Stimulated activated CD8-positive, alpha-beta memory T cell treated with anti-CD3 and anti-CD28 coated beads, Interleukin-12 subunit alpha, Interleukin-12 subunit beta, amount 100 ng/mL, for 24 hours (primary cell): Measurements from ENCODE around the gene SPTBN1.
"Not testable (repeated sequence)": the region's sequence is repeated elsewhere in the genome, so short reads cannot be mapped to it uniquely, and the experiment has no call there.

Source experiments
- DNase-seq: peaks from one replicate; pipeline ENCODE4 v3.0.0-alpha.2; 2020; ENCODE audit errors: extremely low read depth

SPTBN1 gene

DNA sequence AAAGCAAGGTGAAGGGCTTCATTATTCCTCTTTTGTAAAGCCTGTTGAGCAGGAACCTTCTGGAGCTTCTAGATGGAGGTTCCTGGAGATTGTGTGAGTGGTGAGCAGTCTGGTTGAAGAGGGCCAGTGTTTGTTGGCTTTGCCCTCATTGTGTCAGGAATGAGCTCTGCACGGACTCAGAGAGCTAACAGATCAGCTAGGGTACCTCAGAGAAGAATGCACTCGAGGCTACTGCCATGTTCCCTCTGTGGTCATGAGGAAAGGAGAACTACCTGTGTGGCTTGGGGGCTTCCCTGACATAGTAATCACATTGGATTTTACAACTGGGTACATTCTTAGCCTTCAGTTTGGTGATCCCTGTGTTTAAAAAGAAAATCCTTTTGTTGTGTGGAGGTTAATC lies 46.6 kb downstream of the SPTBN1 start:
- no peak for DNase-seq

GRCh38 chr2:54503192-54503591 lies 47.1 kb downstream of the SPTBN1 start:
- DNase-seq = no peak

DNA sequence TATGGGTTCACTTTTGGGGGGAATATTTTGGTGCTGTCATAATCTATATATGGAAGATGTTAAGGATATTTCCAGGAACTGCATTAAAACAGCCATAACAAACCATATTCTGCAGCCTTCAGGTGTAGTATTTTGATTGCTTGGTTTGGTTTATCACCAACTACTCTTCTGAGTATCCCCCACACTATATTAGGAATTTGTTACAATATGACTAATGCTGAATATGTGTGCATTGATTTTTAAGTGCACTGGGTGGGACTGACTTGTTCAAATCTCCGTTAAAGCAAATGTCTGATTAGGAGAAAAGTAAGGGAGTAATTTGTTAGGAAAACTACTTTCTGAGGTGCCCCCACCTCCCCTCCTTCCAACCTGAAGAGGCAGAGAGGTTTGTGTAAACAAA lies 47.7 kb downstream of the SPTBN1 start:
- DNase-seq = no peak

DNA sequence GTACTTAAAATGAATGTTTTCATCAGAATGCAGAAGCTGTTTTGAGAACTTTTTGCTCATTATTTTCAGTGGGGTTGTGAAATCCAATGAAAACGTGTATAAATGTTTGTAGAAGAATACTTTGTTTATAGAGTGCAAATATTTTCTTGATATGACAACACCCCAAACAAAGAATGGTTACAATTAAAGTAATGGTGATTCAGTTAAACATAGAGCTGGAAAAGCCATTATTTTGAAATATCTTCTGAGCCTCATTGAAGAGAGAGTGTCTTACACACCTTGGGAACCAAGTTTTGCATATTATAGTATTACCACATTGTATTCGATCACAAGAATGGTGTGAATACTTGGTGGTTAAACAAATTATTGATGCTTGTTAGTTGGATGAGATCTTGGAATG lies 48.7 kb downstream of the SPTBN1 start:
- no peak for DNase-seq

DNA sequence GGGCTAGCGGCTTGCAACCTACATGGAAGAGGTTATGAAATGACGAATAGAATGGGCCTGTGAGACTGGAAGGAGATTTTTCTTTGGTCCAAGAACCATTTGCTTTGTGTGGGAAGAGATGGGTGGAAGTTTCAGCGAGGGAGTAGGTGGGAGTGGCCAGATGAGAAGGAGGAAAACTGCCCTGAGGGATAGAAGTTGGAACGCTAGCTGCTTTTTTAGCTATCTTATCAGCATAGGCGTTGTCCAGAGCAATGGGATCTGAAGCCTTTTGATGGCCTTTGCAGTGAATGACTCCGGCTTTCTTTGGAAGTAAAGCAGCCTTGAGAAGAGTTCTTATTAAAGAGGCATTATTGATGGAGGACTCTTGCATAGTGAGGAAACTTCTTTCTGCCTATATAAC lies 52.4 kb downstream of the SPTBN1 start:
- no peak for DNase-seq

DNA sequence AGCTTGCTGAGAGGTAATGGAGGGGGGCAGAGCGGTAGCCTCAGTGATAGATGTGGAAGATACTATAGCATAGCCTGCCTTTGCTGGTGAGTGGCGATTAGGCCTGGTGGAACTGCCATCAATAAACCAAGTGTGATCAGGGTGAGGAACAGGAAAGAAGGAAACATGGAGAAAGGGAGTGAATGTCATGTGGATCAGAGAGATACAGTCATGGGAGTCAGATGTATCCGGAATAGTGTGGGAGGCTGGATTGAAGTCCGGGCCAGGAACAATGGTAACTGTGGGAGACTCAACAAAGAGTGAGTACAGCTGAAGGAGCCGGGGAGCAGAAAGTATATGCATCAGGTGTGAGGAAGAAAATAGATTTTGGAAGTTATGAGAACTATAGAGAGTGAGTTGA lies 52.9 kb downstream of the SPTBN1 start:
- DNase-seq = not testable (repeated sequence)

GRCh38 chr2:54510916-54511315 lies 54.8 kb downstream of the SPTBN1 start:
- no peak for DNase-seq

DNA sequence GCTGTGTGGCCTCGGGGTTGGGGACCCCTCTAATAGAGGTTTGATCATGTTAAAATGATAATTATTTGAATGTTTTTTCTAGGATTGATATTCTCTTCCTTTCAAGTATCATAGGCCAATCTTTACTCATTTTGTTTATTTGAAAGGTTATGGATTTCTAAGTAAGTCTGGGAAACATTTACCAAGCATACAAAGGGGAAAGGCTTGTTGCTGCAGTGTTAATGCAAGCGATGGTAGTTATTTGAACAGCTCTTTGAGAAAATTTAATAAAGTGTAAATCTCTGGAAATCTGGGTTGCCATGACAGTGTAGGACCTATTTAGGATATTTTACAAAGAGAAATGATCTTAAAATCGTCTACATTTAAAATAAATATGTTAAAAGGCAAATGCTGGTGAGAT lies 56.1 kb downstream of the SPTBN1 start:
- no peak for DNase-seq

DNA sequence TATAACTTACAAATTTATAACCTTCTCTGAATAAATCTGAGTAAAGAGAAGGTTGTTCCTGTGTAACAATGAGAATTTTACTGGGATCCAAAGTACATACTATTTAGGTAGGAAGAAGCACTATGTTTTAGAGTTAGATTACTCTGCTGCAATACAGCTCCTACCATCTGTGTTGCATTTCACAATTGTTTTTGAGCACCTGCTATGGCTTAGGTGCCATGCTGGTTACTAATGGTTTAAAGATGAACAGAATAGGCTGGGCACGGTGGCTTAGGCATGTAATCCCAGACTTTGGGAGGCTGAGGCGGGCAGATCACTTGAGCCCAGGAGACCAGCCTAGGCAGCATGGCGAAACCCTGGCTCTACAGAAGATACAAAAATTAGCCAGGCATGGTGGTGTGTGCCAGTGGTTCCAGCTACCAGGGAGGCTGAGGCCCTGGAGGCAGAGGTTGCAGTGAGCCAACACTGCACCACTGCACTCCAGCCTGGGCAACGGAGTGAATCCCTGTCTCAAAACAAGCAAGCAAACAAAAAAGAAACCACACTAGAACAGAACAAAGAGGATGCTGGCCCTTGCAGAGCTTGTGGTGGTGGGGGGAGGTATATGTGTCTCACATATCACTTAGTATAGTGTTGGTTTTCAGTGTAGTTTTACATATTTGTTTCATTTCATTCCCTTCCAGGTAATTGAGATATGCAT lies 56.7 kb downstream of the SPTBN1 start:
- no peak for DNase-seq

- DNase-seq = no peak
Observed at GRCh38 chr2:54513363-54513715, 57.2 kb downstream of the SPTBN1 start.

DNA sequence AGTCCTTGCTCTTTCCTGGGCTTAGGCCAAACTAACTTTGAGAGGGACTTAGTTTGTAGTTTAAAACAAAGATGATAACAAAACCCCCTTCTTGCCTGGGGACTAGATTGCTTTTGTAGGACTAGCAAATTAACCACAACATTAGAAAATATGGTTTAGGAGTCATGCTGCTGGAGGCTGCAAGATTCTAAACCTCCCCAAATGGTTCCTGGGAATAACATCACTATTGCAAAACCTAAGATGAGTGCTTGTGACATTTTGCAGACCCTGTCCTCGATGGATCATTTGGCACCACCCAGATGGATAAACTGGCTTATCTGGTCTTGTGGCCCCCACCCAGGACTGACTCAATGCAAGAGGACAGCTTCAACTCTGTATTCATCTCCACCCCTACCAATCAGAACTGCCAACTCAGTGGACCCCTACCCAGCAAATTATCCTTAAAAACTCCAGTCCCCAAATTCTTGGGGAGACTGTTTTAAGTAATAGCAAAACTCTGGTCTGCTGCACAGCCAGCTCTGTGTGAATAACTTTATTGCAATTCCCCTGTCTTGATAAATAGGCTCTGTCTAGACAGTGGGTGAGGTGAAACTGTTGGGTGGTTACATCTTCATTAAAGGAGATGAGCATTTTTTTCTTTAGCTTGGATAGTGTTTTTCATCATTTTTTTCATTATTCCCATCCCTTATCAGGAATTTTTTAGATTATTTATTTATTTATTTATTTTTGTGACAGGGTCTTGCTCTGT lies 58.9 kb downstream of the SPTBN1 start:
- no peak for DNase-seq

DNA sequence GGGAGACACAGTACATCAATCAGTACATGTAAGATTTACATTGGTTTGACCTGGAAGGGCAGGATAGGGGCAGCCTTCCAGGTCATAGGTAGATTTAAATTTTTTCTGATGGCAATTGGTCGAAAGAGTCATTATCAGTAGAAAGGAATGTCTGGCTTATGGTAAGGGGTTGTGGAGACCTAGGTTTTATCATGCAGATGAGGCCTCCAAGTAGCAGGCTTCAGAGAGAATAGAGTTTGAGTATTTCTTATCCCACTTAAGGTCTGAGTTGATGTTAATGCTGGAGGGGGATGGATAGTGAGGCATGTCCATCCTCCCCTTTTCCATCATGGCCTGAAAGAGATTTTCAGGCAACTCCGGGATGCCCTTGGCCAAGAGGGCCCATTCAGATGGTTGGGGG lies 60.7 kb downstream of the SPTBN1 start:
- DNase-seq = no peak

DNA sequence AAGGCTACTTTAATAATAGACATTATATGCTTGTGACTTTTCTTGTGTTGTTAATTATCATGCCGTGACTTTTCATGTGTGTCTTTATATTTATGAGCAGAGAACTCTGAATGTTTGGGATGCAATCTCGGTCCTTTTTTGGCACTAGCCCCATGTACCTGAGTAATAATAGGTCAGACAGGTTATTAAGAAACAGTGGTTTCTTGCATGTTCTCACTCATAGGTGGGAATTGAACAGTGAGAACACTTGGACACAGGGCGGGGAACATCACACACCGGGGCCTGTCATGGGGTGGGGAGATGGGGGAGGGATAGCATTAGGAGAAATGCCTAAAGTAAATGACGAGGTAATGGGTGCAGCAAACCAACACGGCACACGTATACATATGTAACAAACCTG lies 61.9 kb downstream of the SPTBN1 start:
- DNase-seq = not testable (repeated sequence)

DNA sequence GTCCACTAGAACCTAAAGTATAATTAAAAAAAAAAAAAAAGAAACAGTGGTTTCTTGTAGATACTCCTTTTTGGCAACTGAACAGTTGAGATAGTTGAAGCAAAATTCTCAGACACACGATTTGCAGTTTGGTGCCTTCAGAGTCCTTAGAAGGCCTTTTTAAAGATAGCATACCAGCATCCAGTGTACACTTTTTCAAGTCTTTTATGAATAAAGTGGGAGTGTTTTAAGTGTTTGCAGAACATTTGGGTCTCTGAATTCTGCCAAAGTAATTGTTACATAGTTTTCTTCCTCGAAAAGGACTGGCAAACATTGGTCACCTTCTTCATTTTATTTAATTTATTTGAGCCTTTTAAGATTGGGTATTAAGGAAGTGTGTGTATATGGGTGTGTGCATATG lies 62.3 kb downstream of the SPTBN1 start:
- no peak for DNase-seq

DNA sequence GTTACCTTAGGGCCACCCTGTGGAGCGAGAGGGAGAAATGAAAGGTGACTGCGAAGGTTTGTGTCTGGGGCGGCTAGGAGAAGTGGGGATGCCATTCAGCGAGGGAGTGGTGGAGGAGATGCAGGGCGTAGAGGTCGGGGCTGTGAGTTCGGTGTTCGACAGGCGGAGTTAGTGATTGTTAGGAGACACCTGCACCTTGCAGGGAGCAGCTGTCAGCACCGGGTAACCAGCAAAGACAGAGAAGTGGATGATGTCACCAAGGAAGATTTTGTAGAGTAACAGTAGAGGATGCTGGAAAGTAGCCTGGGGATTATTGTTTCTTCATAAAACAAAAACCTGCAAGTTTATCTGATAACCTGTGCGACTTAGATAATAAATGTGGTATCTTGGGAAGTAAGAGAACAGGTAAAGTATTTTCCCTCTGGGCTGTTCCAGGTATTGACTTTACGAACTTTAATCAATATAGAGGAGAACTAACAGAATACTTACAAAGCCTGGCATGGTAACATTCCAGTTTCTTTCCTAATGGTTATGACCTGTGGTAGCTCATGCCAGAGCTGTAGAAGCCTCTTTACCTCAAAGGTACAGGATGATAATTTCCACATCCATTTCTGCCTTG lies 63.8 kb downstream of the SPTBN1 start:
- no peak for DNase-seq

DNA sequence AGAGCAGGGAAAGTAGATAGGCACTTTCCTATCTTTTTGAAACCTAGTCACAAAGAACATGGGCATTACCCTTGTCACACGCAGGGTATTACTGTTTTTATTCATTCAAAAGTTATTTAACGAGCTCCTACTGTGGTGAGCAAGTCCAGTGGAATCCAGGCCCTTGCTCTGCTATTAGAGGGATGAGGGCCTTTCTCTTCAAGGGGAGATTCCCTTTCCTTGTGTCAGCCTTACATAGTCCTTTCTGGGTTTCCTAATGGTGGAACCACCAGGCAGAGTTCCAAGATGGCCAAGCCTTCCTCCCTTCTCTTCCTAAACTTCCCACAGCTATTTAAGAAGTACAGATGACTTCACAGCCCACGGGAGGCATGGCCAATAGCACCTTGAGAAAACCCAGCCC lies 64.6 kb downstream of the SPTBN1 start:
- DNase-seq = no peak

DNA sequence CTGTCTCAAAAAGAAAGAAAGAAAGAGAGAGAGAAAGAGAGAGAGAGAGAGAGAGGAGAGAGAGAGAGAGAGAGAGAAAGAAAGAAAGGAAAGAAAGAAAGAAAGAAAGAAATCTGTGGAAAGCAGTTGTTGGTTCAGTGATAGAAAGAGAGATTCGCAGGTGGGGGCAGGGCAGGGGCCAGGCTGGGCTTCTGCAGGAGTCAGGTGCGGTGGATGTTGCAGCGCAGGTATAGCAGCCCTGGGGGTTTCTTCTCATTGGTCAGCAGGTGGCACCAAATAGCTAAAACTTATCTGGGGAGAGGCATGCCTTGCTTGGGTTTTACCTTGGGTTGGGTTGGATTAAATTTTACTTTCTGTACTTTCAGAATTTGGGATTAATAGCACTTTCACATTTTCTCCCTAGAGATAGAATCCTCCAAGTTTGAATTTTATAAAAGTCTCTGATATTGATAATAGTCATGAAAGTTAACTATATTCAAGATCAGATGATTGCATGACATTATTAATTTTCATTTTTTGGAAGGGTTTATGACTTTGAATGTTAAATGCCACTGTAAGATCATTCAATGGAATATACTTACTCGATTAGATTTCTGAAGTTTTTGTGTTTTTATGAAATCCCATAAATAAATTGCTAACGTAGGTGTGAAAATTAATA lies 66.6 kb downstream of the SPTBN1 start:
- no peak for DNase-seq

DNA sequence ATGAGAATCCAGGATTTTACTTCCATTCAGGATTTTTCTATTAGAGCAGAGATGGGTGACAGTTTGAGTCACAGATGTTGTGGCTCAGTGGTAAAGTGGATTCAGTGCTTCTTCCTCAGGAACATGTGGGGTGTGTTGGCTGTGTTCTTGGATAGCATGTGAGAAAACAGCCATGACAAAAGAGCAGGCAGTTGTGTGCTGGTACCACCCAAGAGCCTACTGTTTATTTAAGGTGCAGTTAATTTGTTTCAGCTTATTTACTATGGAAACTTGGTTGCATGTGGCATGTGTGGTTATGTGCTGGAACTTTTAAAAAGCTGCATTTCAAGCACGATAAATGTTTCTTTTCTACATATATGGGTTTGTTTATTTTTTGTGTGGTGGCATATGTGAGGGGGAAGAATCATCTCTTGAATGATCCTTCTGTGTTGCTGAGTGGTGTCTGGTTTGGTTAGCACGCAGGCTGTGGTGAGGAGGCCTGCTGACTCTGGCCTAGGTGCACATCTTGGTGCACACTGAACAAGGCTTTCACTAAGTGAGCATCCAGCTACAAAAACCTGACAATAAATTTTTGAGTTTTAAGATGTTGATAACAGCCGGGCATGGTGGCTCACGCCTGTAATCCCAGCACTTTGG lies 67.3 kb downstream of the SPTBN1 start:
- DNase-seq = no peak

- DNase-seq = no peak
Observed at GRCh38 chr2:54524226-54524991, 68.3 kb downstream of the SPTBN1 start.

GRCh38 chr2:54525321-54525720 lies 69.2 kb downstream of the SPTBN1 start:
- DNase-seq = no peak

- DNase-seq = no peak
Observed at GRCh38 chr2:54526226-54526879, 70.2 kb downstream of the SPTBN1 start.
